GM06990 (cell line): ENCODE measurements around the gene ENPP6.

Experiments used
- DNase-seq: peaks from one replicate; pipeline ENCODE4 v3.0.0-alpha.2; 2011; ENCODE audit not compliant: insufficient read length; ENCODE audit errors: extremely low read depth
- H3K27me3 ChIP-seq: replicated peaks from 2 replicates; pipeline ENCODE4 v1.6.0; 2011; ENCODE audit warnings: low read length; ENCODE audit not compliant: control insufficient read depth, insufficient read depth
- H3K36me3 ChIP-seq: 2 replicates; pipeline ENCODE4 v1.5.1; 2011; ENCODE audit warnings: low read length; ENCODE audit not compliant: control insufficient read depth, insufficient read depth
- H3K4me3 ChIP-seq: replicated peaks from 2 replicates; pipeline ENCODE4 v1.5.1; 2011; ENCODE audit warnings: low read depth, mild to moderate bottlenecking, control low read depth, low read length
- CTCF ChIP-seq: IDR thresholded peaks from 2 replicates; pipeline ENCODE4 v1.5.1; 2011; ENCODE audit warnings: low read length, control low read depth, mild to moderate bottlenecking, inconsistent platforms; ENCODE audit not compliant: insufficient read depth, poor library complexity, severe bottlenecking

ENPP6 gene

GRCh38 chr4:184150102-184150839 is 67.4 kb downstream of the ENPP6 start:
- H3K27me3 ChIP-seq, result no peaks in the 10 kb centered on the region; the same call in 1 of the 2 replicates
- no peak for TF ChIP-seq CTCF
- DNase-seq, result no peak
- H3K4me3 ChIP-seq, result no peak overlapping the region
- H3K36me3 ChIP-seq, result no peaks in the 10 kb centered on the region

- no peak for DNase-seq
- Histone ChIP-seq H3K27me3 (no peaks in the 10 kb centered on the region; the same call in 1 of the 2 replicates), H3K36me3 (no peaks in the 10 kb centered on the region), H3K4me3 (no peak overlapping the region)
- no peak for TF ChIP-seq CTCF
Observed at GRCh38 chr4:184148738-184149637, 68.7 kb downstream of the ENPP6 start.

- no peak for DNase-seq
- no peak for TF ChIP-seq CTCF
- H3K4me3 ChIP-seq, result no peak overlapping the region
- no peaks in the 10 kb centered on the region for H3K36me3 ChIP-seq
- no peaks in the 10 kb centered on the region; the same call in 1 of the 2 replicates for H3K27me3 ChIP-seq
Observed at GRCh38 chr4:184147858-184148737, 69.6 kb downstream of the ENPP6 start.

GRCh38 chr4:184146951-184147350 is 70.7 kb downstream of the ENPP6 start:
- TF ChIP-seq CTCF, result no peak
- no peak for DNase-seq
- H3K27me3 ChIP-seq, result no peaks in the 10 kb centered on the region; the same call in 1 of the 2 replicates
- no peak overlapping the region for H3K4me3 ChIP-seq
- no peaks in the 10 kb centered on the region for H3K36me3 ChIP-seq

- Histone ChIP-seq H3K4me3 (no peak overlapping the region), H3K27me3 (no peaks in the 10 kb centered on the region; the same call in none of the 2 replicates), H3K36me3 (no peaks in the 10 kb centered on the region)
- DNase-seq, result no peak
- TF ChIP-seq CTCF, result no peak
Observed at GRCh38 chr4:184145596-184145995, 72.1 kb downstream of the ENPP6 start.
